DOHH2 (cell line): ENCODE measurements around the gene ZFPM1.

Source experiments
- H3F3A ChIP-seq: fragments of 200-600 bp; sonication (generic), shearing (Covaris generic); 2 replicates; pipeline ENCODE4 v1.6.0; 2016; ENCODE audit warnings: antibody characterized with exemption, mild to moderate bottlenecking; ENCODE audit not compliant: control insufficient read depth, insufficient read depth
- H3K27ac ChIP-seq: fragments of 200-600 bp; sonication (generic); 2 replicates; pipeline ENCODE4 v1.5.1; 2014; ENCODE audit warnings: low read depth, mild to moderate bottlenecking, low read length, moderate library complexity
- H3K27me3 ChIP-seq: fragments of 200-600 bp; sonication (generic); 2 replicates; pipeline ENCODE4 v1.6.1; 2014; ENCODE audit warnings: mild to moderate bottlenecking, low read length, mixed read lengths; ENCODE audit not compliant: control insufficient read depth
- H3K36me3 ChIP-seq: fragments of 200-600 bp; sonication (generic); 2 replicates; pipeline ENCODE4 v1.6.1; 2014; ENCODE audit warnings: mild to moderate bottlenecking, low read length, moderate library complexity, mixed read lengths; ENCODE audit not compliant: control insufficient read depth
- H3K4me1 ChIP-seq: fragments of 200-600 bp; sonication (generic); 2 replicates; pipeline ENCODE4 v1.6.1; 2014; ENCODE audit warnings: mild to moderate bottlenecking, low read length, mixed read lengths; ENCODE audit not compliant: control insufficient read depth
- H3K4me2 ChIP-seq: fragments of 200-600 bp; sonication (generic); 2 replicates; pipeline ENCODE4 v1.6.0; 2014; ENCODE audit warnings: mild to moderate bottlenecking, low read length, moderate library complexity
- H3K4me3 ChIP-seq: fragments of 200-600 bp; sonication (generic); 2 replicates; pipeline ENCODE4 v1.5.1; 2014; ENCODE audit warnings: mild to moderate bottlenecking, low read length, mixed read lengths
- H3K79me2 ChIP-seq: fragments of 200-600 bp; sonication (generic); 2 replicates; pipeline ENCODE4 v1.6.1; 2014; ENCODE audit warnings: mild to moderate bottlenecking, low read length, mixed read lengths; ENCODE audit not compliant: control insufficient read depth
- H3K9me2 ChIP-seq: fragments of 200-600 bp; sonication (generic); replicated peaks from 2 replicates; pipeline ENCODE4 v1.6.1; 2014; ENCODE audit warnings: mild to moderate bottlenecking, low read length, mixed read lengths; ENCODE audit not compliant: control insufficient read depth
- H3K9me3 ChIP-seq: fragments of 200-600 bp; sonication (generic); 2 replicates; pipeline ENCODE4 v1.6.1; 2014; ENCODE audit warnings: antibody characterized with exemption, low read length, mixed read lengths; ENCODE audit not compliant: control insufficient read depth, insufficient read depth
- H4K20me1 ChIP-seq: fragments of 200-600 bp; sonication (generic); 2 replicates; pipeline ENCODE4 v1.6.0; 2014; ENCODE audit warnings: low read depth, mild to moderate bottlenecking, antibody characterized with exemption, low read length, moderate library complexity; ENCODE audit not compliant: control insufficient read depth, insufficient read depth
- EZH2phosphoT487 ChIP-seq: fragments of 200-600 bp; sonication (generic); IDR thresholded peaks from 2 replicates; pipeline ENCODE4 v1.6.1; 2017; ENCODE audit warnings: borderline replicate concordance, mild to moderate bottlenecking, antibody characterized with exemption, low read length, moderate library complexity, mixed read lengths
- TF ChIP-seq, protein P1 (sequence below): fragments of 200-600 bp; sonication (generic); IDR thresholded peaks from one replicate; pipeline ENCODE4 v1.5.1; 2014; ENCODE audit warnings: antibody characterized with exemption, mild to moderate bottlenecking, low read depth, low read length; ENCODE audit not compliant: poor library complexity, severe bottlenecking

ZFPM1 gene

DNA sequence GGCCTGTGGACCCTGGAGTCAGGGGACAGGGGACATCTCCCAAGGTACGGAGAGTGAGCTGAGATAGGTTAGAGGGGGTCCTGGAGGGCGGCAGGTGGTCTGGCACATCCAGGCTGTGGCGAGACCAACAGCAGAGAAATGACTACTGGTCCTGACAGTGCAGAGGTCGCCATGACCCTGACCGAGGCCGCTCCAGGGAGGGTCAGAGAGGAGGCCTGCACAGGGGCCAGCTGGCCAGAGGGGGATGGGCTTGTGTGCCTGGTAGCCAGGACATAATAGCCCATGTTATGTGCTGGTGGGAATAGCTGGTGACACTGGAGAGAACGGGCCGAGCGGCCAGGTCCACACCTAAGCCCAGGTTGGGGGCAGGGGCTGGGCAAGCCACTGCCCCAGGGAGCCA is 76.5 kb downstream of the ZFPM1 start:
- Histone ChIP-seq H3K36me3 (no peaks in the 10 kb centered on the region), H3K27me3 (no peaks in the 10 kb centered on the region), H3K9me2 (no peaks in the 10 kb centered on the region), H3F3A (peaks cover 8% of the 10 kb centered on the region), H3K4me1 (no peaks in the 10 kb centered on the region), H3K9me3 (no peaks in the 10 kb centered on the region), H3K4me2 (no peak overlapping the region), H3K4me3 (no peak overlapping the region), H3K27ac (no peak overlapping the region), H3K79me2 (no peaks in the 10 kb centered on the region), H4K20me1 (no peaks in the 10 kb centered on the region)
- TF ChIP-seq, protein P1, sequence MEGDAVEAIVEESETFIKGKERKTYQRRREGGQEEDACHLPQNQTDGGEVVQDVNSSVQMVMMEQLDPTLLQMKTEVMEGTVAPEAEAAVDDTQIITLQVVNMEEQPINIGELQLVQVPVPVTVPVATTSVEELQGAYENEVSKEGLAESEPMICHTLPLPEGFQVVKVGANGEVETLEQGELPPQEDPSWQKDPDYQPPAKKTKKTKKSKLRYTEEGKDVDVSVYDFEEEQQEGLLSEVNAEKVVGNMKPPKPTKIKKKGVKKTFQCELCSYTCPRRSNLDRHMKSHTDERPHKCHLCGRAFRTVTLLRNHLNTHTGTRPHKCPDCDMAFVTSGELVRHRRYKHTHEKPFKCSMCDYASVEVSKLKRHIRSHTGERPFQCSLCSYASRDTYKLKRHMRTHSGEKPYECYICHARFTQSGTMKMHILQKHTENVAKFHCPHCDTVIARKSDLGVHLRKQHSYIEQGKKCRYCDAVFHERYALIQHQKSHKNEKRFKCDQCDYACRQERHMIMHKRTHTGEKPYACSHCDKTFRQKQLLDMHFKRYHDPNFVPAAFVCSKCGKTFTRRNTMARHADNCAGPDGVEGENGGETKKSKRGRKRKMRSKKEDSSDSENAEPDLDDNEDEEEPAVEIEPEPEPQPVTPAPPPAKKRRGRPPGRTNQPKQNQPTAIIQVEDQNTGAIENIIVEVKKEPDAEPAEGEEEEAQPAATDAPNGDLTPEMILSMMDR, result no peak
- TF ChIP-seq EZH2phosphoT487, result no peak

DNA sequence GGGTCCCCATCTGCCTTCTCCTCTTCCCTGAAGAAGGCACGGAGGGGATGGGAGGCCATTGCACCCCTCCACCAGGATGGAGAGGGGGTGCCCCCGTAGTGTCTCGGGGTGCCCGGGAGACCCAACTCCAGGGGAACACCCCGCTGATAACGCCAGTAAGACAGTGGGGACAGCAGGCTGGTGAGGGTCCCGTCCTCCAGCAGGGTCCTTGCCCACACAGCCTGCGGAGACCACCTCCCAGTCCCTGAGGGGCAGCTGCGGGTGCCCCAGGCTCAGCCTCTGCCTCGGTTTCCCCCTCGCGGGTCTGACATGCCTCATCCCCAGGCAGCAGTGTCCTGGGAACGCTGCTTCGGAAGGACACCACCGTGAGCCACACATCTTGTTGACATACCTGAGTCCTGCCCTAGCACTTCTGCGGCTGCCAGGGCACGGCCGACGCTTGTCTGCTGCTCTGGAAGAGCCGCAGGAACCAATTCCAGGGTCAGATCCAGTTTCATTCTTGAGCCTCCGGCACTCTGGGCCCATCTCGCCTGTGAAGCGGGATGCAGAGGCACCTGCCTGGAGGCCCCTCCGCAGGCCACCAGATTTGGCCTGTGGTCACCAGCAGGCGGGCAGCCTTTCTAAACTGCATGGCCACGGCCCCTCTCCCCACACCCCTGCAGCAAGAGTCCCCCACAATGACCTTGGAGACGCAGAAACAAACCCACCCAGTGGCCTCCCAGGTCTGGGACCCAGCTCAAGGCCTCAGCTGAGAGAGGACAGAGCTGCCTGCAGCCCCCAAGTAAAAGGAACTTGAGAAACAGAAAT is 77.2 kb downstream of the ZFPM1 start:
- Histone ChIP-seq H3K4me3 (no peak overlapping the region), H3K27me3 (no peaks in the 10 kb centered on the region), H3K9me2 (no peaks in the 10 kb centered on the region), H3K4me2 (no peak overlapping the region), H3K9me3 (no peaks in the 10 kb centered on the region), H3K4me1 (peaks cover 5% of the 10 kb centered on the region), H3F3A (peaks cover 8% of the 10 kb centered on the region), H3K36me3 (no peaks in the 10 kb centered on the region; the same call in 1 of the 2 replicates), H4K20me1 (no peaks in the 10 kb centered on the region), H3K27ac (no peak overlapping the region), H3K79me2 (peaks cover 6% of the 10 kb centered on the region)
- TF ChIP-seq EZH2phosphoT487, result no peak
- TF ChIP-seq, protein P1, result no peak

DNA sequence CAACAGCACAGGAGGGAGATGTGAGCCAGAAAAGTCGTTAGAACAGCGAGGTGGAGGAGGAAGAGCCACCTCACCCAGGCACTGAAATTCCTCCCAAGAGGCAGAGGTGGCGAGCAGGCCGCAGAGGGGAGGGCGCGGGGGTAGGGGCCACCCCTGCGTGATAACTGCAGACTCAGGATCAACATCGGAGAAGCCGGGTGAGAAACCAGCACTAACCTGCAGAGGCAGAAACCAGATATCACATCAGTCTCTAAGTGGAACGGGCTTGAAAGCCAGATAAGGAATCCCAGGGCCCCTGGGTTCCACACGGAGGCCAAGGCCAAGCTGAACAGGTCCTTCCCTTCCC is 77.8 kb downstream of the ZFPM1 start:
- no peak overlapping the region for H3K27ac ChIP-seq
- H3K4me1 ChIP-seq, result peaks cover 10% of the 10 kb centered on the region
- no peaks in the 10 kb centered on the region for H3K27me3 ChIP-seq
- H3K9me2 ChIP-seq, result no peaks in the 10 kb centered on the region
- H3F3A ChIP-seq, result peaks cover 8% of the 10 kb centered on the region
- TF ChIP-seq, protein P1, result no peak
- no peak for TF ChIP-seq EZH2phosphoT487
- no peak overlapping the region for H3K4me3 ChIP-seq
- H3K79me2 ChIP-seq, result peaks cover 10% of the 10 kb centered on the region
- no peaks in the 10 kb centered on the region for H3K9me3 ChIP-seq
- no peak overlapping the region for H3K4me2 ChIP-seq
- H3K36me3 ChIP-seq, result no peaks in the 10 kb centered on the region; the same call in 1 of the 2 replicates
- no peaks in the 10 kb centered on the region for H4K20me1 ChIP-seq
